Peyer's patch (tissue), 4 donors: Measurements from ENCODE around the gene NTNG1. TPM values are rescaled to one million over a fixed set of nuclear protein-coding genes. Genes with fewer than 3 reads are reported as not detected.

Source experiments
- DNase-seq, 3 donors: peaks; one replicate each; pipeline ENCODE4 v3.0.0-alpha.2; 2017 to 2019
- H3K27ac ChIP-seq, 4 donors: fragments of 200-600 bp; sonication (generic); one replicate each; pipeline ENCODE4 v1.5.1; 2016 to 2019
- H3K27me3 ChIP-seq, 2 donors: fragments of 200-600 bp; sonication (generic); one replicate each; pipeline ENCODE4 v1.5.1; 2019
- H3K36me3 ChIP-seq, 3 donors: fragments of 200-600 bp; sonication (generic); one replicate each; pipeline ENCODE4 v1.5.1; 2016 to 2019
- H3K4me1 ChIP-seq, 4 donors: fragments of 200-600 bp; sonication (generic); one replicate each; pipeline ENCODE4 v1.5.1; 2016 to 2019
- H3K4me3 ChIP-seq, 4 donors: fragments of 200-600 bp; sonication (generic); 1 replicate in 3 of 4; 2 replicates in 1 of 4; pipeline ENCODE4 v1.5.1; 2016 to 2019; ENCODE audit warnings: mild to moderate bottlenecking in 1 of 4
- H3K9me3 ChIP-seq, 4 donors: fragments of 200-600 bp; sonication (generic); one replicate each; pipeline ENCODE4 v1.5.1; 2016 to 2019; ENCODE audit warnings: mild to moderate bottlenecking in 1 of 4
- CTCF ChIP-seq, 6 experiments: fragments of 450-650 bp in 4 of 6; fragments of 200-600 bp in 2 of 6; sonication (generic) in 1 of 6; IDR thresholded peaks; one replicate each; pipeline ENCODE4 v1.5.1; 2017 to 2019; ENCODE audit warnings: antibody characterized with exemption in 6 of 6, mild to moderate bottlenecking in 3 of 6, moderate library complexity in 1 of 6
- POLR2A ChIP-seq, 2 donors: fragments of 450-650 bp; IDR thresholded peaks; one replicate each; pipeline ENCODE4 v1.5.1; 2017; ENCODE audit warnings: antibody characterized with exemption in 2 of 2, mild to moderate bottlenecking in 2 of 2, moderate library complexity in 2 of 2
- total RNA-seq, 4 donors: library from RNA; depleted of rRNA; stranded (reverse); fragments of >200 nt; gene quantifications; one replicate each; pipeline ENCODE4 v1.1.0, GENCODE V29; 2016

Gene NTNG1
- total RNA-seq, 4 donors from 2014 or later: 17.3 TPM; not detected in 3

GRCh38 chr1:107251839-107252238 is 111.0 kb downstream of the NTNG1 start:
- no peak for DNase-seq
- no peaks in the 10 kb centered on the region for H3K36me3 ChIP-seq
- no peak overlapping the region for H3K4me3 ChIP-seq
- H3K27me3 ChIP-seq: no peaks in the 10 kb centered on the region
- H3K9me3 ChIP-seq: no peaks in the 10 kb centered on the region
- TF ChIP-seq POLR2A (IDR thresholded peaks at IDR 0.05) (no peak), CTCF (IDR thresholded peaks at IDR 0.05) (no peak)
- no peaks in the 10 kb centered on the region for H3K4me1 ChIP-seq
- H3K27ac ChIP-seq: no peak overlapping the region

- H3K4me1 ChIP-seq: no peaks in the 10 kb centered on the region
- no peak for DNase-seq
- TF ChIP-seq CTCF (IDR thresholded peaks at IDR 0.05) (no peak), POLR2A (IDR thresholded peaks at IDR 0.05) (no peak)
Measured at GRCh38 chr1:107252271-107252670, 111.4 kb downstream of the NTNG1 start.

GRCh38 chr1:107254306-107254705 is 113.5 kb downstream of the NTNG1 start:
- H3K4me3 ChIP-seq: no peak overlapping the region
- H3K27me3 ChIP-seq: no peaks in the 10 kb centered on the region
- no peaks in the 10 kb centered on the region for H3K4me1 ChIP-seq
- no peaks in the 10 kb centered on the region for H3K9me3 ChIP-seq
- no peak overlapping the region for H3K27ac ChIP-seq
- H3K36me3 ChIP-seq: no peaks in the 10 kb centered on the region
- DNase-seq: no peak
- no peak for TF ChIP-seq POLR2A (IDR thresholded peaks at IDR 0.05)
- TF ChIP-seq CTCF (IDR thresholded peaks at IDR 0.05): no peak

More at GRCh38 chr1:107252271-107252670, 111.4 kb downstream of the NTNG1 start:
- H3K27me3 ChIP-seq: no peaks in the 10 kb centered on the region
- no peak overlapping the region for H3K4me3 ChIP-seq
- H3K27ac ChIP-seq: no peak overlapping the region
- H3K36me3 ChIP-seq: no peaks in the 10 kb centered on the region
- H3K9me3 ChIP-seq: no peaks in the 10 kb centered on the region

- DNase-seq: no peak
- H3K9me3 ChIP-seq: no peaks in the 10 kb centered on the region
- no peaks in the 10 kb centered on the region for H3K4me1 ChIP-seq
- H3K36me3 ChIP-seq: no peaks in the 10 kb centered on the region
- no peaks in the 10 kb centered on the region for H3K27me3 ChIP-seq
- TF ChIP-seq POLR2A (IDR thresholded peaks at IDR 0.05) (no peak), CTCF (IDR thresholded peaks at IDR 0.05) (no peak)
- no peak overlapping the region for H3K27ac ChIP-seq
- H3K4me3 ChIP-seq: no peak overlapping the region
Measured at GRCh38 chr1:107255469-107255868, 114.6 kb downstream of the NTNG1 start.

GRCh38 chr1:107262467-107263286 is 121.8 kb downstream of the NTNG1 start:
- TF ChIP-seq CTCF (IDR thresholded peaks at IDR 0.05) (no peak), POLR2A (IDR thresholded peaks at IDR 0.05) (no peak)
- Histone ChIP-seq H3K27ac (no peak overlapping the region), H3K36me3 (no peaks in the 10 kb centered on the region), H3K27me3 (no peaks in the 10 kb centered on the region), H3K4me1 (no peaks in the 10 kb centered on the region), H3K4me3 (no peak overlapping the region), H3K9me3 (no peaks in the 10 kb centered on the region)
- no peak for DNase-seq
